Loucy (cell line): ENCODE measurements around the gene SPEF2.

Source experiments
- H2AFZ ChIP-seq: fragments of 200-600 bp; sonication (generic); 2 replicates; pipeline ENCODE4 v1.6.0; 2016; ENCODE audit warnings: antibody characterized with exemption, mild to moderate bottlenecking, low read length, moderate library complexity
- H3F3A ChIP-seq: fragments of 200-600 bp; 2 replicates; pipeline ENCODE4 v1.6.0; 2016; ENCODE audit warnings: antibody characterized with exemption, low read depth, mild to moderate bottlenecking
- H3K27me3 ChIP-seq: fragments of 200-600 bp; sonication (generic); 2 replicates; pipeline ENCODE4 v1.6.1; 2014; ENCODE audit warnings: low read length, mild to moderate bottlenecking; ENCODE audit not compliant: insufficient read depth, poor library complexity, severe bottlenecking
- H3K36me3 ChIP-seq: fragments of 200-600 bp; sonication (generic); 2 replicates; pipeline ENCODE4 v1.6.1; 2016; ENCODE audit warnings: low read length; ENCODE audit not compliant: insufficient read depth
- H3K4me1 ChIP-seq: fragments of 200-600 bp; sonication (generic); 2 replicates; pipeline ENCODE4 v1.5.1; 2014; ENCODE audit warnings: low read length, mild to moderate bottlenecking; ENCODE audit not compliant: insufficient read depth, poor library complexity, severe bottlenecking
- H3K4me2 ChIP-seq: fragments of 200-600 bp; sonication (generic); 2 replicates; pipeline ENCODE4 v1.6.0; 2014; ENCODE audit warnings: antibody characterized with exemption, low read length, low read depth, mild to moderate bottlenecking; ENCODE audit not compliant: poor library complexity, severe bottlenecking
- H3K4me3 ChIP-seq: fragments of 200-600 bp; sonication (generic); 2 replicates; pipeline ENCODE4 v1.5.1; 2014; ENCODE audit warnings: low read length, mild to moderate bottlenecking, mixed read lengths; ENCODE audit not compliant: poor library complexity, severe bottlenecking
- H3K79me2 ChIP-seq: fragments of 200-600 bp; sonication (generic); 2 replicates; pipeline ENCODE4 v1.6.1; 2014; ENCODE audit warnings: low read length; ENCODE audit not compliant: insufficient read depth
- H3K9ac ChIP-seq: fragments of 200-600 bp; sonication (generic); 2 replicates; pipeline ENCODE4 v1.6.0; 2014; ENCODE audit warnings: mild to moderate bottlenecking, low read depth, low read length, moderate library complexity; ENCODE audit not compliant: poor library complexity, severe bottlenecking
- H3K9me2 ChIP-seq: fragments of 200-600 bp; sonication (generic); replicated peaks from 2 replicates; pipeline ENCODE4 v1.6.1; 2016; ENCODE audit warnings: low read depth, low read length, mixed read lengths
- H3K9me3 ChIP-seq: fragments of 200-600 bp; sonication (generic); 2 replicates; pipeline ENCODE4 v1.6.1; 2014; ENCODE audit warnings: mild to moderate bottlenecking, antibody characterized with exemption, low read length, low read depth; ENCODE audit not compliant: insufficient read depth
- H4K20me1 ChIP-seq: fragments of 200-600 bp; sonication (generic); 2 replicates; pipeline ENCODE4 v1.6.0; 2014; ENCODE audit warnings: antibody characterized with exemption, low read length, mild to moderate bottlenecking; ENCODE audit not compliant: insufficient read depth, poor library complexity, severe bottlenecking
- EZH2phosphoT487 ChIP-seq: fragments of 200-600 bp; IDR thresholded peaks from 2 replicates; pipeline ENCODE4 v1.6.1; 2018; ENCODE audit warnings: antibody characterized with exemption, mild to moderate bottlenecking, moderate library complexity, borderline replicate concordance
- TF ChIP-seq, protein P1 (sequence below): fragments of 200-600 bp; sonication (generic); conservative IDR thresholded peaks from 2 replicates; pipeline ENCODE4 v1.5.1; 2014; ENCODE audit warnings: mild to moderate bottlenecking, antibody characterized with exemption, low read length

The SPEF2 gene

DNA sequence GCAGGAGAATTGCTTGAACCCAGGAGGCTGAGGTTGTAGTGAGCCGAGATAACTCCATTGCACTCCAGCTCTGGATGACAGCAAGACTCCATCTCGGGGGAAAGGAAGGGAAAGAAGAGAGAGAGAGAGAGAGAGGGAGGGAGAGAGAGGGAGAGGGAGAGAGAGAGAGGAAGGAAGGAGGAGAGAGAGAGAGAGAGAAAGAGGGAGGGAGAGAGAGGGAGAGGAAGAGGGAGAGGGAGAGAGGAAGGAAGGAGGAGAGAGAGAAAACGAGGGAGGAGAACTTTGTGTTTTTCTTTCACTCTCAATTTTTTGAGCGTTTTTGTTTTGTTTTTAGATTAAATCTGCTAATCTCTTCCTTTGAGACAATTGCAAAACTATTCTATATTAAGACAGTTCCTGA, 46.9 kb downstream of the SPEF2 start:
- peaks cover 3% of the 10 kb centered on the region; the same call in 1 of the 2 replicates for H3F3A ChIP-seq
- no peaks in the 10 kb centered on the region for H3K79me2 ChIP-seq
- no peaks in the 10 kb centered on the region for H3K36me3 ChIP-seq
- H3K9ac ChIP-seq: no peak overlapping the region
- H2AFZ ChIP-seq: no peak overlapping the region
- H3K4me1 ChIP-seq: peaks cover 45% of the 10 kb centered on the region
- no peaks in the 10 kb centered on the region for H3K27me3 ChIP-seq
- TF ChIP-seq, protein P1, sequence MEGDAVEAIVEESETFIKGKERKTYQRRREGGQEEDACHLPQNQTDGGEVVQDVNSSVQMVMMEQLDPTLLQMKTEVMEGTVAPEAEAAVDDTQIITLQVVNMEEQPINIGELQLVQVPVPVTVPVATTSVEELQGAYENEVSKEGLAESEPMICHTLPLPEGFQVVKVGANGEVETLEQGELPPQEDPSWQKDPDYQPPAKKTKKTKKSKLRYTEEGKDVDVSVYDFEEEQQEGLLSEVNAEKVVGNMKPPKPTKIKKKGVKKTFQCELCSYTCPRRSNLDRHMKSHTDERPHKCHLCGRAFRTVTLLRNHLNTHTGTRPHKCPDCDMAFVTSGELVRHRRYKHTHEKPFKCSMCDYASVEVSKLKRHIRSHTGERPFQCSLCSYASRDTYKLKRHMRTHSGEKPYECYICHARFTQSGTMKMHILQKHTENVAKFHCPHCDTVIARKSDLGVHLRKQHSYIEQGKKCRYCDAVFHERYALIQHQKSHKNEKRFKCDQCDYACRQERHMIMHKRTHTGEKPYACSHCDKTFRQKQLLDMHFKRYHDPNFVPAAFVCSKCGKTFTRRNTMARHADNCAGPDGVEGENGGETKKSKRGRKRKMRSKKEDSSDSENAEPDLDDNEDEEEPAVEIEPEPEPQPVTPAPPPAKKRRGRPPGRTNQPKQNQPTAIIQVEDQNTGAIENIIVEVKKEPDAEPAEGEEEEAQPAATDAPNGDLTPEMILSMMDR: no peak
- no peak for TF ChIP-seq EZH2phosphoT487
- H4K20me1 ChIP-seq: no peaks in the 10 kb centered on the region
- peak overlapping the region; percentile 48 for H3K4me3 ChIP-seq
- H3K4me2 ChIP-seq: peak overlapping the region; percentile 74
- no peaks in the 10 kb centered on the region for H3K9me3 ChIP-seq
- no peaks in the 10 kb centered on the region for H3K9me2 ChIP-seq

DNA sequence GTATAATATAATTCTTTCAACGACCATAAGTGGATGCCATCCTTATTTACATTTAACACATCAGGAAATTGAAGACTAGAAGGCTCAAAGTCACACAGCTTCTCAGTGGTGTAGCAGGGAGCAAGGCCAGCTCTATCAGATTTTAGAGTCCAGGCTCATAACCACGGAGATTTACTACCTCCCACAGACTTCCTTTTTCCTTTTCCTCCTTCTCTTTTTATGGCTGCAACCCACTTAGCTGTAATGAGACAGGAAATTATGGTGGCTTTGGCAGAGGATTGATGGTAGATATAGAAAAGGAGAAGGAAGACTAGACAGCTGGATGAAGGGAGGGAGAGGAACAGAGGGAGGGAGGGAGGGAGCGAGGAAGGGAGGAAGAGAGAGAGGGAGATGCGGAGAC, 47.4 kb downstream of the SPEF2 start:
- no peak overlapping the region for H2AFZ ChIP-seq
- peak overlapping the region; percentile 74 for H3K4me2 ChIP-seq
- no peaks in the 10 kb centered on the region for H3K9me3 ChIP-seq
- H3K36me3 ChIP-seq: no peaks in the 10 kb centered on the region
- no peaks in the 10 kb centered on the region for H4K20me1 ChIP-seq
- no peaks in the 10 kb centered on the region for H3K9me2 ChIP-seq
- H3K9ac ChIP-seq: no peak overlapping the region
- peaks cover 50% of the 10 kb centered on the region for H3K4me1 ChIP-seq
- TF ChIP-seq, protein P1: no peak
- no peak for TF ChIP-seq EZH2phosphoT487
- peaks cover 3% of the 10 kb centered on the region; the same call in 1 of the 2 replicates for H3F3A ChIP-seq
- no peaks in the 10 kb centered on the region for H3K79me2 ChIP-seq
- no peaks in the 10 kb centered on the region for H3K27me3 ChIP-seq
- H3K4me3 ChIP-seq: peak overlapping the region; percentile 48

DNA sequence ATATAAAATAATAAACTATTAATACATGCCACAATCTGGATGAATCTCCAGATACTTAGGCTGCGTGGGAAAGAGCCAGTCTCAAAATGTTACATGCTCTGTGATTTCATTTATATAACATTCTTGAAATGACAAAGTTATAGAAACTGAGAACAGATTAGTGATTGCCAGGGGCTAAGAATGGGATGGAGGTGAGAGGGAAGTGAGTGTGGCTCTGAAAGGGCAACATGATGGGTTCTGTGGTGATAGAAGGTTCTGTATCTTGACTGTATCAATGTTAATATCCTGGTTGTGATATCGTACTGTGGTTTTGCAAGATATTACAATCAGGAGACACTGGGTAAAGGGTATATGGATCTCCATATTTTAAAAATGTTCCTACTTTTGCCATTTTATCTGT, 50.7 kb downstream of the SPEF2 start:
- TF ChIP-seq, protein P1: no peak
- no peak for TF ChIP-seq EZH2phosphoT487
- Histone ChIP-seq H3K9me2 (no peaks in the 10 kb centered on the region), H3K4me1 (peaks cover 67% of the 10 kb centered on the region), H3K79me2 (no peaks in the 10 kb centered on the region), H3K27me3 (no peaks in the 10 kb centered on the region), H4K20me1 (no peaks in the 10 kb centered on the region), H3K4me3 (no peak overlapping the region), H3K4me2 (peak overlapping the region; percentile 30), H3F3A (peaks cover 3% of the 10 kb centered on the region), H2AFZ (no peak overlapping the region), H3K9ac (no peak overlapping the region), H3K36me3 (no peaks in the 10 kb centered on the region), H3K9me3 (no peaks in the 10 kb centered on the region)
